ENCODE data around the gene PDE1C.

Gene PDE1C

DNA sequence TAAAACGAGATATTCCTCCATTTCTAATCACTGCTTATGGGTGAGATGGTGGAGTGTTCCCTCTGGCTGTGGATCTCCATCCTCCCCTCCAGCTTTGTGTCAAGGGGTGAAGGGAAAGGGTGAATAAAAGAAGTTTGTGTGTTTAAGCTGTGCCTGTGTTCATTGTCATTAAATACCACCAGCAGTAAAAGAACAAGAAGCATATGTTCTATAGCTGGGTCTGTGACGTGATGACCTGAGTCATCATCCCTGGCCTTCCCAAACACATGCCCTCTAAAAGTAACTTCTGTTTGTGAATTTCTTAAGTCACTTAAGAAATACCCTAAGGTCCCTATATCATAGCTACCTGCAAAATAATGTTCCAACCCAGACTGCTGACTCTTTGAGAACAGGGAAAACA is 278.3 kb downstream of the PDE1C start:
- TF ChIP-seq, protein P1, sequence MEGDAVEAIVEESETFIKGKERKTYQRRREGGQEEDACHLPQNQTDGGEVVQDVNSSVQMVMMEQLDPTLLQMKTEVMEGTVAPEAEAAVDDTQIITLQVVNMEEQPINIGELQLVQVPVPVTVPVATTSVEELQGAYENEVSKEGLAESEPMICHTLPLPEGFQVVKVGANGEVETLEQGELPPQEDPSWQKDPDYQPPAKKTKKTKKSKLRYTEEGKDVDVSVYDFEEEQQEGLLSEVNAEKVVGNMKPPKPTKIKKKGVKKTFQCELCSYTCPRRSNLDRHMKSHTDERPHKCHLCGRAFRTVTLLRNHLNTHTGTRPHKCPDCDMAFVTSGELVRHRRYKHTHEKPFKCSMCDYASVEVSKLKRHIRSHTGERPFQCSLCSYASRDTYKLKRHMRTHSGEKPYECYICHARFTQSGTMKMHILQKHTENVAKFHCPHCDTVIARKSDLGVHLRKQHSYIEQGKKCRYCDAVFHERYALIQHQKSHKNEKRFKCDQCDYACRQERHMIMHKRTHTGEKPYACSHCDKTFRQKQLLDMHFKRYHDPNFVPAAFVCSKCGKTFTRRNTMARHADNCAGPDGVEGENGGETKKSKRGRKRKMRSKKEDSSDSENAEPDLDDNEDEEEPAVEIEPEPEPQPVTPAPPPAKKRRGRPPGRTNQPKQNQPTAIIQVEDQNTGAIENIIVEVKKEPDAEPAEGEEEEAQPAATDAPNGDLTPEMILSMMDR (IDR thresholded peaks at IDR 0.05; ENCODE audit: low read depth, low read length): no peak
- TF ChIP-seq EZH2phosphoT487 (IDR thresholded peaks at IDR 0.05; ENCODE audit: low read depth): no peak
- no peak overlapping the region for H3K9ac ChIP-seq (ENCODE audit: low read length)
- no peak overlapping the region for H3K4me3 ChIP-seq (ENCODE audit: low read length)
- H3K27ac ChIP-seq (ENCODE audit: low read length): no peak overlapping the region
- H3K9me3 ChIP-seq (ENCODE audit: insufficient read depth, low read length): no peaks in the 10 kb centered on the region
- no peaks in the 10 kb centered on the region for H3K36me3 ChIP-seq (replicated peaks; ENCODE audit: low read depth, low read length)
- H3K79me2 ChIP-seq (ENCODE audit: low read length): no peaks in the 10 kb centered on the region
- no peak overlapping the region for H3K4me2 ChIP-seq (ENCODE audit: low read length)
- no peaks in the 10 kb centered on the region for H3K4me1 ChIP-seq (ENCODE audit: low read length)
- H3K27me3 ChIP-seq (ENCODE audit: low read depth, low read length): no peaks in the 10 kb centered on the region
- no peaks in the 10 kb centered on the region for H4K20me1 ChIP-seq (ENCODE audit: insufficient read depth, low read length)
- H2AFZ ChIP-seq (ENCODE audit: low read depth, low read length): no peak overlapping the region

DNA sequence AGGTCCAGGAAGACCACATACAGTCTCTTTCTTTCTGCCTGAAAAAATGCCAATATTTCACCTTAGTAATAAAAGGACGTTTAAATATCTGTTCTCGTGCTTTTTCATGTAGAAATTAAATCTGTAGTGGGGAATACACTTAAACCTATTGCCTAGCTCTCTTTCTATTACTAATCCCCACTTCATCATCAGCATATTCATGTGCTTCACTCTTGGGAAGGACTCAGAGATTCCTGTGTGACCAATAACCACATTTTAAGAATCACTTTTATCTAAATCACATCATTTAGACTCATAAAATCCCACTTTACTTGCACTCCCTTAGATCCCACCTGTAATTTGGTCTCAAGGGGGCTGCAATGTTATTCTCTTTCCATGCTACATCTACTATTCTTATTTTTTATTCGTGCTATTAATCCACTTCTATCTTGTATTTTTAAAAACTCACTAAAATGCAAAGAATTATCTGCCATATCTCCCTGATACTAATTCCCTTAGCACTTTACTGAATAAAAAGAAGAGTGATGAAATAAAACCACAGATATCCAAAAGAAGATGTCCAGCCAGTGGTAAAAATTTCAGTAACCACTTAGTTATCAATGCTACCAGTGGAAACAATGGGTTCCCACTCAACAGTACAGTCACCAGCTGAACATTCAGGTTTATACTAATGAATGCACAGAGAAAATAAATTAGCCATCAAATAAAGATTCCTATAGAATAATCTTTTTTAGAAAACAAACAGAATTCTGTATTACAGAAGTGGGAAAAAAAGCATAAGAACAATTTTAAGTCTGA is 281.1 kb downstream of the PDE1C start:
- Histone ChIP-seq H3K36me3 (replicated peaks; ENCODE audit: low read depth, low read length) (no peaks in the 10 kb centered on the region), H3K4me3 (ENCODE audit: low read length) (no peak overlapping the region), H3K4me1 (ENCODE audit: low read length) (no peaks in the 10 kb centered on the region), H3K27ac (ENCODE audit: low read length) (no peak overlapping the region), H3K79me2 (ENCODE audit: low read length) (no peaks in the 10 kb centered on the region), H2AFZ (ENCODE audit: low read depth, low read length) (no peak overlapping the region), H3K27me3 (ENCODE audit: low read depth, low read length) (no peaks in the 10 kb centered on the region), H3K9ac (ENCODE audit: low read length) (no peak overlapping the region), H4K20me1 (ENCODE audit: insufficient read depth, low read length) (no peaks in the 10 kb centered on the region), H3K4me2 (ENCODE audit: low read length) (no peak overlapping the region), H3K9me3 (ENCODE audit: insufficient read depth, low read length) (no peaks in the 10 kb centered on the region)
- TF ChIP-seq, protein P1 (IDR thresholded peaks at IDR 0.05; ENCODE audit: low read depth, low read length): no peak
- TF ChIP-seq EZH2phosphoT487 (IDR thresholded peaks at IDR 0.05; ENCODE audit: low read depth): no peak

DNA sequence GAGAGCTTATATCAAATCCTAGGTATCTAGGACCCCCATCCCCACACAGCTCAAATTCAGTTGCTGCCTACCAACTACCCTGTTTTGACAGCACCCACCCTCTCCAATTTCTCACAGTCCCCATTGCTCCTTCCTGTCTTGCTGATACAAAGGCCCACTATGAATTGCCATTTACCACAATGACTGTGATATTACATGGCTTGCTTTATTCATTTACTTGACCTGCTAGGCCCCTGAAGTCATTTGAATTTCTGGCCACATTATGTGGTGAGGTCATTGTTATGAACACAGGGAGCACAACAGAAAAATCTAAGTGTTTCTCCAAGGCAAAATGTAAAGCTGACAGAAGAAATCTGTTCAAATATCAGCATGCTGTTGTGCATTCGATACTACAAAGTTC is 281.8 kb downstream of the PDE1C start:
- Histone ChIP-seq H3K27ac (ENCODE audit: low read length) (no peak overlapping the region), H2AFZ (ENCODE audit: low read depth, low read length) (no peak overlapping the region), H3K79me2 (ENCODE audit: low read length) (no peaks in the 10 kb centered on the region), H3K27me3 (ENCODE audit: low read depth, low read length) (no peaks in the 10 kb centered on the region), H4K20me1 (ENCODE audit: insufficient read depth, low read length) (no peaks in the 10 kb centered on the region), H3K4me3 (ENCODE audit: low read length) (no peak overlapping the region), H3K9ac (ENCODE audit: low read length) (no peak overlapping the region), H3K36me3 (replicated peaks; ENCODE audit: low read depth, low read length) (no peaks in the 10 kb centered on the region), H3K9me3 (ENCODE audit: insufficient read depth, low read length) (no peaks in the 10 kb centered on the region), H3K4me1 (ENCODE audit: low read length) (no peaks in the 10 kb centered on the region), H3K4me2 (ENCODE audit: low read length) (no peak overlapping the region)
- TF ChIP-seq, protein P1 (IDR thresholded peaks at IDR 0.05; ENCODE audit: low read depth, low read length): no peak
- TF ChIP-seq EZH2phosphoT487 (IDR thresholded peaks at IDR 0.05; ENCODE audit: low read depth): no peak

DNA sequence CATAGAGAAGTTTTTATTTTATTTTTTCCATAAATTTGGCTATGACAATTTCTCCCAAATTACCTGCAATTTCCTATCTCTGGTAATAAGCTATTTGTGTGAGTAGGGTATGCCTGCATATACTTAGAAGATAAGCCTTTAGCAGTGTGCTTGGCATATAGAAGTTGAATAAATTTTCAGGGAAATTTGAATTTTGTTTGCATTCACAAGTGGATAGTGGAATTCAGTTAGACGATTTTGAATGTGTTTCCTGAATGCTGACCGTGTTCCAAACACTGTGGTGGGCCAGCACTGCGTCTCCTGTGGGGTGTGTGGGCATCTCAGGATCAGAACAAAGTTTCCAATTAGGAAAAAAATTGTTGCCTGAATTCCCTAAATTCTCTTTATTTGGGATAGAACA is 283.9 kb downstream of the PDE1C start:
- TF ChIP-seq, protein P1 (IDR thresholded peaks at IDR 0.05; ENCODE audit: low read depth, low read length): no peak
- TF ChIP-seq EZH2phosphoT487 (IDR thresholded peaks at IDR 0.05; ENCODE audit: low read depth): no peak
- Histone ChIP-seq H3K4me1 (ENCODE audit: low read length) (no peaks in the 10 kb centered on the region), H3K4me2 (ENCODE audit: low read length) (no peak overlapping the region), H3K27me3 (ENCODE audit: low read depth, low read length) (no peaks in the 10 kb centered on the region), H2AFZ (ENCODE audit: low read depth, low read length) (no peak overlapping the region), H3K9ac (ENCODE audit: low read length) (no peak overlapping the region), H3K79me2 (ENCODE audit: low read length) (no peaks in the 10 kb centered on the region), H3K9me3 (ENCODE audit: insufficient read depth, low read length) (no peaks in the 10 kb centered on the region), H3K36me3 (replicated peaks; ENCODE audit: low read depth, low read length) (no peaks in the 10 kb centered on the region), H3K4me3 (ENCODE audit: low read length) (no peak overlapping the region), H3K27ac (ENCODE audit: low read length) (no peak overlapping the region), H4K20me1 (ENCODE audit: insufficient read depth, low read length) (no peaks in the 10 kb centered on the region)

All from OCI-LY3 (cell line).